ENCODE data around the gene TRABD2B. TPM values are rescaled to one million over a fixed set of nuclear protein-coding genes. Genes with fewer than 3 reads are reported as not detected.

Gene TRABD2B
- polyA plus RNA-seq, 1 of the 3 experiments (the other 2 are of a cell fraction): 0.03 TPM

GRCh38 chr1:47898133-47898845 lies 98.9 kb downstream of the TRABD2B start (continued):
- TF ChIP-seq GATA2 (CRISPR knock-in tag; IDR thresholded peaks at IDR 0.05): no peak
- no peak for TF ChIP-seq TAF1 (IDR thresholded peaks at IDR 0.05; ENCODE audit: borderline replicate concordance, low read depth, low read length)
- TF ChIP-seq MAX (IDR thresholded peaks at IDR 0.05; ENCODE audit: low read depth): no peak

- H3K4me1 ChIP-seq (ENCODE audit: control insufficient read depth in 1 of 2, insufficient read depth in 2 of 2, low read depth in 1 of 2, low read length in 1 of 2): peaks cover 0 to 28% of the 10 kb centered on the region in 2 experiments; a peak in 1 of 4 replicates
- H3K36me3 ChIP-seq (replicated peaks in 1 of 2; ENCODE audit: control insufficient read depth in 1 of 2, insufficient read depth in 2 of 2, low read length in 1 of 2): no peaks in the 10 kb centered on the region
- H3K79me2 ChIP-seq (ENCODE audit: insufficient read depth): no peaks in the 10 kb centered on the region
- no peak for DNase-seq
- H3K27me3 ChIP-seq (ENCODE audit: insufficient read depth): no peaks in the 10 kb centered on the region
- no peaks in the 10 kb centered on the region for H3K9me2 ChIP-seq
- H2AFZ ChIP-seq (ENCODE audit: low read depth): no peak overlapping the region
- POLR2A ChIA-PET: no interaction called here
- H3K9ac ChIP-seq: no peak overlapping the region
- no peak for TF ChIP-seq YY1 (IDR thresholded peaks at IDR 0.05; ENCODE audit: low read depth)
- no peak for TF ChIP-seq ELF1 (IDR thresholded peaks at IDR 0.05)
- no peak for TF ChIP-seq EZH2phosphoT487 (IDR thresholded peaks at IDR 0.05; ENCODE audit: borderline replicate concordance, low read depth)
- no peak for TF ChIP-seq FOXM1 (IDR thresholded peaks at IDR 0.05; ENCODE audit: low read depth)
- TF ChIP-seq CHD2 (IDR thresholded peaks at IDR 0.05; ENCODE audit: low read length, partially characterized antibody): no peak
- no peak for TF ChIP-seq CTCF (IDR thresholded peaks at IDR 0.05)
- TF ChIP-seq IRF3 (IDR thresholded peaks at IDR 0.05; ENCODE audit: low read depth, low read length): no peak
- TF ChIP-seq REST (IDR thresholded peaks at IDR 0.05; ENCODE audit: low read depth, low read length): no peak
- no peak for TF ChIP-seq POLR2AphosphoS5 (IDR thresholded peaks at IDR 0.05; ENCODE audit: low read depth, low read length)
- TF ChIP-seq RAD21 (IDR thresholded peaks at IDR 0.05; ENCODE audit: low read length): no peak
- TF ChIP-seq NRF1 (IDR thresholded peaks at IDR 0.05; ENCODE audit: low read depth, low read length): no peak
- no peaks in the 10 kb centered on the region for H4K20me1 ChIP-seq (ENCODE audit: insufficient read depth)
- no peak overlapping the region for H3K4me3 ChIP-seq (ENCODE audit: low read depth in 2 of 2, low read length in 1 of 2)
- H3K27ac ChIP-seq (ENCODE audit: low read depth in 2 of 2, low read length in 1 of 2): no peak overlapping the region
- H3F3A ChIP-seq (replicated peaks; ENCODE audit: insufficient read depth): no peaks in the 10 kb centered on the region
- WGBS (ENCODE audit: low lambda C conversion rate): 83% methylated on average over 2 of the region's 10 CpGs
- CTCF ChIA-PET: interaction anchor here (0.6 to 1.1 kb wide), 2 partner anchors 13 to 195 kb away, joined by 3 read pairs; no protein-coding TSS in a partner anchor
- H3K4me2 ChIP-seq: no peak overlapping the region
- H3K9me3 ChIP-seq: no peaks in the 10 kb centered on the region
These were observed 101.7 kb downstream of the TRABD2B start for GRCh38 chr1:47895279-47896125.

Measured in SK-N-SH (cell line).